Neural cell (in vitro differentiated cells): ENCODE measurements around the gene EEIG1. TPM values are rescaled to one million over a fixed set of nuclear protein-coding genes. Genes with fewer than 3 reads are reported as not detected.

Experiments
- H2AFZ ChIP-seq: fragments of 200-600, 300-800 bp; sonication (generic), shearing (Covaris generic); 2 replicates; pipeline ENCODE4 v1.6.0; 2014; ENCODE audit warnings: low read depth, mild to moderate bottlenecking, antibody characterized with exemption, low read length, moderate library complexity
- H3F3A ChIP-seq: fragments of 200-600 bp; shearing (Covaris generic); 2 replicates; pipeline ENCODE4 v1.6.1; 2016; ENCODE audit warnings: mild to moderate bottlenecking, moderate library complexity, mixed read lengths, antibody characterized with exemption, low read length; ENCODE audit not compliant: insufficient read depth, poor library complexity, severe bottlenecking
- H3K27ac ChIP-seq: fragments of 200-600, 300-800 bp; sonication (generic), shearing (Covaris generic); 2 replicates; pipeline ENCODE4 v1.5.1; 2014; ENCODE audit warnings: mild to moderate bottlenecking, low read length, moderate library complexity
- H3K27me3 ChIP-seq: fragments of 300-800, 200-600 bp; sonication (generic), shearing (Covaris generic); 2 replicates; pipeline ENCODE4 v1.6.0; 2014; ENCODE audit warnings: mild to moderate bottlenecking, low read depth, low read length, moderate library complexity; ENCODE audit not compliant: insufficient read depth
- H3K36me3 ChIP-seq: fragments of 300-800, 200-600 bp; sonication (generic), shearing (Covaris generic); 2 replicates; pipeline ENCODE4 v1.5.1; 2014; ENCODE audit warnings: mild to moderate bottlenecking, antibody characterized with exemption, low read length, moderate library complexity; ENCODE audit not compliant: insufficient read depth
- H3K4me2 ChIP-seq: fragments of 300-800, 200-600 bp; sonication (generic), shearing (Covaris generic); 2 replicates; pipeline ENCODE4 v1.6.0; 2014; ENCODE audit warnings: mild to moderate bottlenecking, low read length
- H3K4me3 ChIP-seq: fragments of 300-800, 200-600 bp; sonication (generic), shearing (Covaris generic); 2 replicates; pipeline ENCODE4 v1.5.1; 2014; ENCODE audit warnings: mild to moderate bottlenecking, low read length, moderate library complexity
- H3K79me2 ChIP-seq: fragments of 200-600 bp; shearing (Covaris generic); replicated peaks from 2 replicates; pipeline ENCODE4 v1.6.0; 2014; ENCODE audit warnings: mild to moderate bottlenecking, low read length, moderate library complexity; ENCODE audit not compliant: insufficient read depth
- H3K9ac ChIP-seq: fragments of 300-800, 200-600 bp; sonication (generic), shearing (Covaris generic); 2 replicates; pipeline ENCODE4 v1.6.1; 2016; ENCODE audit warnings: mild to moderate bottlenecking, low read length, mixed read lengths
- H3K9me2 ChIP-seq: fragments of 200-600 bp; shearing (Covaris generic); 2 replicates; pipeline ENCODE4 v1.6.1; 2016; ENCODE audit warnings: mild to moderate bottlenecking, low read length, mixed read lengths; ENCODE audit not compliant: insufficient read depth
- H3K9me3 ChIP-seq: fragments of 200-600, 300-800 bp; sonication (generic), shearing (Covaris generic); 2 replicates; pipeline ENCODE4 v1.6.1; 2016; ENCODE audit warnings: mild to moderate bottlenecking, mixed run types, low read length, moderate library complexity, mixed read lengths
- H4K20me1 ChIP-seq: fragments of 200-600 bp; shearing (Covaris generic); 2 replicates; pipeline ENCODE4 v1.6.1; 2016; ENCODE audit warnings: mild to moderate bottlenecking, mixed run types; ENCODE audit not compliant: insufficient read depth
- EP300 ChIP-seq: fragments of 450-650 bp; conservative IDR thresholded peaks from 2 replicates; pipeline ENCODE4 v1.6.1; 2014; ENCODE audit warnings: antibody characterized with exemption, mild to moderate bottlenecking, moderate library complexity; ENCODE audit not compliant: poor library complexity, severe bottlenecking
- EZH2 ChIP-seq: fragments of 200-600, 300-800 bp; shearing (Covaris generic), sonication (generic); IDR thresholded peaks from 2 replicates; pipeline ENCODE4 v1.6.1; 2014; ENCODE audit warnings: antibody characterized with exemption, low read length, borderline replicate concordance, mild to moderate bottlenecking; ENCODE audit not compliant: insufficient read depth, poor library complexity, severe bottlenecking
- MXI1 ChIP-seq: fragments of 450-650 bp; conservative IDR thresholded peaks from 2 replicates; pipeline ENCODE4 v1.6.1; 2014; ENCODE audit warnings: antibody characterized with exemption, mild to moderate bottlenecking; ENCODE audit not compliant: poor library complexity, severe bottlenecking
- POLR2AphosphoS5 ChIP-seq: IDR thresholded peaks from 2 replicates; pipeline ENCODE4 v1.6.1; 2012
- RAD21 ChIP-seq: fragments of 450-650 bp; conservative IDR thresholded peaks from 2 replicates; pipeline ENCODE4 v1.6.1; 2014; ENCODE audit warnings: antibody characterized with exemption, mild to moderate bottlenecking, moderate library complexity
- REST ChIP-seq: IDR thresholded peaks from 2 replicates; pipeline ENCODE4 v1.6.1; 2012; ENCODE audit warnings: borderline replicate concordance
- SMC3 ChIP-seq: fragments of 450-650 bp; conservative IDR thresholded peaks from 2 replicates; pipeline ENCODE4 v1.6.1; 2014; ENCODE audit warnings: antibody characterized with exemption, mild to moderate bottlenecking, moderate library complexity; ENCODE audit not compliant: poor library complexity
- TAF1 ChIP-seq: IDR thresholded peaks from 2 replicates; pipeline ENCODE4 v1.6.1; 2012; ENCODE audit warnings: low read depth
- polyA plus RNA-seq: library from polyadenylated mRNA; depleted of rRNA; stranded (reverse); fragments of >200 nt; gene quantifications from 2 replicates; pipeline ENCODE4 v1.2.3, GENCODE V29; 2014
- TF ChIP-seq, protein P1 (sequence below): fragments of 450-650 bp; IDR thresholded peaks from 2 replicates; pipeline ENCODE4 v1.5.1; 2014; ENCODE audit warnings: antibody characterized with exemption, mild to moderate bottlenecking, moderate library complexity; ENCODE audit not compliant: poor library complexity, severe bottlenecking

EEIG1 gene
- polyA plus RNA-seq, 1 donor from 2014 or later = 6.7 TPM

- no peak overlapping the region for H3K4me3 ChIP-seq
- H2AFZ ChIP-seq = no peak overlapping the region
- H3K9me3 ChIP-seq = no peaks in the 10 kb centered on the region
Measured at GRCh38 chr9:128008171-128008570, 27.4 kb upstream of the EEIG1 start.

GRCh38 chr9:128007566-128008138, 26.9 kb upstream of the EEIG1 start:
- no peak overlapping the region for H3K4me3 ChIP-seq
- TF ChIP-seq, protein P1, sequence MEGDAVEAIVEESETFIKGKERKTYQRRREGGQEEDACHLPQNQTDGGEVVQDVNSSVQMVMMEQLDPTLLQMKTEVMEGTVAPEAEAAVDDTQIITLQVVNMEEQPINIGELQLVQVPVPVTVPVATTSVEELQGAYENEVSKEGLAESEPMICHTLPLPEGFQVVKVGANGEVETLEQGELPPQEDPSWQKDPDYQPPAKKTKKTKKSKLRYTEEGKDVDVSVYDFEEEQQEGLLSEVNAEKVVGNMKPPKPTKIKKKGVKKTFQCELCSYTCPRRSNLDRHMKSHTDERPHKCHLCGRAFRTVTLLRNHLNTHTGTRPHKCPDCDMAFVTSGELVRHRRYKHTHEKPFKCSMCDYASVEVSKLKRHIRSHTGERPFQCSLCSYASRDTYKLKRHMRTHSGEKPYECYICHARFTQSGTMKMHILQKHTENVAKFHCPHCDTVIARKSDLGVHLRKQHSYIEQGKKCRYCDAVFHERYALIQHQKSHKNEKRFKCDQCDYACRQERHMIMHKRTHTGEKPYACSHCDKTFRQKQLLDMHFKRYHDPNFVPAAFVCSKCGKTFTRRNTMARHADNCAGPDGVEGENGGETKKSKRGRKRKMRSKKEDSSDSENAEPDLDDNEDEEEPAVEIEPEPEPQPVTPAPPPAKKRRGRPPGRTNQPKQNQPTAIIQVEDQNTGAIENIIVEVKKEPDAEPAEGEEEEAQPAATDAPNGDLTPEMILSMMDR = no peak
- no peak for TF ChIP-seq SMC3
- TF ChIP-seq POLR2AphosphoS5 = no peak
- TF ChIP-seq TAF1 = no peak
- no peak for TF ChIP-seq EP300
- no peak for TF ChIP-seq RAD21
- H4K20me1 ChIP-seq = no peaks in the 10 kb centered on the region
- H3K79me2 ChIP-seq = no peaks in the 10 kb centered on the region
- no peaks in the 10 kb centered on the region for H3K36me3 ChIP-seq
- no peaks in the 10 kb centered on the region for H3K9me3 ChIP-seq
- H2AFZ ChIP-seq = no peak overlapping the region
- H3K27me3 ChIP-seq = no peaks in the 10 kb centered on the region
- no peaks in the 10 kb centered on the region for H3K9me2 ChIP-seq
- no peak overlapping the region for H3K27ac ChIP-seq
- H3F3A ChIP-seq = no peaks in the 10 kb centered on the region
- H3K9ac ChIP-seq = no peak overlapping the region
- no peak overlapping the region for H3K4me2 ChIP-seq

More at GRCh38 chr9:128008171-128008570, 27.4 kb upstream of the EEIG1 start:
- TF ChIP-seq TAF1 = no peak
- Histone ChIP-seq H3K9me2 (no peaks in the 10 kb centered on the region), H3K36me3 (no peaks in the 10 kb centered on the region), H3K27me3 (no peaks in the 10 kb centered on the region), H4K20me1 (no peaks in the 10 kb centered on the region), H3F3A (no peaks in the 10 kb centered on the region), H3K9ac (no peak overlapping the region), H3K4me2 (no peak overlapping the region), H3K79me2 (no peaks in the 10 kb centered on the region), H3K27ac (no peak overlapping the region)

- Histone ChIP-seq H3K36me3 (no peaks in the 10 kb centered on the region), H3K4me2 (no peak overlapping the region), H3K9ac (no peak overlapping the region), H2AFZ (no peak overlapping the region), H3K9me2 (no peaks in the 10 kb centered on the region), H4K20me1 (no peaks in the 10 kb centered on the region), H3K27me3 (no peaks in the 10 kb centered on the region), H3K79me2 (no peaks in the 10 kb centered on the region), H3K9me3 (no peaks in the 10 kb centered on the region), H3F3A (no peaks in the 10 kb centered on the region), H3K27ac (no peak overlapping the region), H3K4me3 (no peak overlapping the region)
- TF ChIP-seq TAF1 = no peak
- no peak for TF ChIP-seq SMC3
- no peak for TF ChIP-seq MXI1
- TF ChIP-seq POLR2AphosphoS5 = no peak
- no peak for TF ChIP-seq EP300
- TF ChIP-seq EZH2 = no peak
- TF ChIP-seq, protein P1 = no peak
- TF ChIP-seq RAD21 = no peak
- TF ChIP-seq REST = no peak
Measured at GRCh38 chr9:128006332-128006996, 25.7 kb upstream of the EEIG1 start.
